Stimulated activated CD8-positive, alpha-beta memory T cell treated with anti-CD3 and anti-CD28 coated beads, Interleukin-7, amount 100 ng/mL, for 48 hours (primary cell): Measurements from ENCODE around the gene GOLT1A.
"Not testable (repeated sequence)": the region's sequence is repeated elsewhere in the genome, so short reads cannot be mapped to it uniquely, and the experiment has no call there.

ENCODE experiments used
- DNase-seq, 2 donors: peaks; one replicate each; pipeline ENCODE4 v3.0.0-alpha.2; 2020; ENCODE audit warnings: low read depth in 1 of 2; ENCODE audit errors: extremely low read depth in 1 of 2

GOLT1A gene

GRCh38 chr1:204249736-204250427 is 36.1 kb upstream of the GOLT1A start:
- DNase-seq, result no peak

GRCh38 chr1:204248954-204249353 is 35.2 kb upstream of the GOLT1A start:
- DNase-seq, result no peak

- DNase-seq, result no peak
Measured at GRCh38 chr1:204246876-204247275, 33.1 kb upstream of the GOLT1A start.

- no peak for DNase-seq
Measured at GRCh38 chr1:204242920-204243319, 29.1 kb upstream of the GOLT1A start.

- no peak for DNase-seq
Measured at GRCh38 chr1:204241914-204242313, 28.1 kb upstream of the GOLT1A start.

- no peak for DNase-seq
Measured at GRCh38 chr1:204241050-204241449, 27.3 kb upstream of the GOLT1A start.

GRCh38 chr1:204240233-204240632 is 26.4 kb upstream of the GOLT1A start:
- DNase-seq, result no peak

GRCh38 chr1:204239401-204239800 is 25.6 kb upstream of the GOLT1A start:
- not testable (repeated sequence) for DNase-seq

- DNase-seq, result not testable (repeated sequence)
Measured at GRCh38 chr1:204238520-204238919, 24.7 kb upstream of the GOLT1A start.

- not testable (repeated sequence) for DNase-seq
Measured at GRCh38 chr1:204237515-204237914, 23.7 kb upstream of the GOLT1A start.

- DNase-seq, result no peak
Measured at GRCh38 chr1:204232526-204232925, 18.7 kb upstream of the GOLT1A start.

GRCh38 chr1:204230211-204230610 is 16.4 kb upstream of the GOLT1A start:
- no peak for DNase-seq

GRCh38 chr1:204228896-204229295 is 15.1 kb upstream of the GOLT1A start:
- no peak for DNase-seq

GRCh38 chr1:204227996-204228785 is 14.4 kb upstream of the GOLT1A start:
- no peak for DNase-seq

GRCh38 chr1:204227351-204227750 is 13.6 kb upstream of the GOLT1A start:
- no peak for DNase-seq

GRCh38 chr1:204225841-204226735 is 12.3 kb upstream of the GOLT1A start:
- no peak for DNase-seq

- no peak for DNase-seq
Measured at GRCh38 chr1:204224655-204225054, 10.9 kb upstream of the GOLT1A start.

- no peak for DNase-seq
Measured at GRCh38 chr1:204223129-204223860, 9.5 kb upstream of the GOLT1A start.

GRCh38 chr1:204222764-204223055 is 8.9 kb upstream of the GOLT1A start:
- no peak for DNase-seq

- no peak for DNase-seq
Measured at GRCh38 chr1:204222006-204222763, 8.4 kb upstream of the GOLT1A start.
